PC-3 (cell line): ENCODE data around the gene PLEKHO2.

Experiments
- EZH2 ChIP-seq: fragments of 300-600 bp; sonication (generic); IDR thresholded peaks from one replicate; pipeline ENCODE4 v1.6.1; 2017; ENCODE audit warnings: antibody characterized with exemption, mild to moderate bottlenecking, low read length; ENCODE audit not compliant: unreplicated experiment
- EZH2phosphoT487 ChIP-seq: fragments of 300-600 bp; sonication (generic); IDR thresholded peaks from 2 replicates; pipeline ENCODE4 v1.6.1; 2018; ENCODE audit warnings: mild to moderate bottlenecking, antibody characterized with exemption, low read length, borderline replicate concordance
- TF ChIP-seq, protein P1 (sequence below): fragments of 300-600 bp; sonication (generic); conservative IDR thresholded peaks from 2 replicates; pipeline ENCODE4 v1.5.1; 2017; ENCODE audit warnings: antibody characterized with exemption, low read depth, mild to moderate bottlenecking, low read length

DNA sequence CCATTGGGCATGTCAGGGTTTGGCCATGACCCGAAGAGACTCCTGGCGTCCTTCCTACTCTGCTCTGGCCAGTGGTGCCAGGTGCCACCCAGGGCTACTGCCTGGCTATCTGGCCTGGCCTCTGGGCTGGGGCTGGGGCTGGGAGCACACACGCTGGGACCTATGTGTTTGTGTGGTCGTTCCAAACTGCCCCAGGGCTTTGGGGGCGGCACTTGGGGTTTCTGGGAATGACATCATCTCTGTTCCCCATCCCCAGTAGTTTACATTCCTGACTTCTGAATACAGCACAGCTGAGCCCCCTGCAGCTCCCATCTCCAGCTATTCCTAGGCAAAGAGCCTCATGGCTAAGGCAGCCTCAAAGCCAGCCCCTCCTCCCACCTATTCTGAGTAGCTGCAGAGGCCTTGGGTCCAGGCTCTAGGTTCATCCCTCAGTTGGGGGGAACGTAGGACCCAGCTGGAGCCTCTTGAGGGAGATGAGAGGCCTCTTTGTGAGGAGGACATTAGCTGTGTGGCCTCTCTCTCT lies 24.3 kb downstream of the PLEKHO2 start:
- TF ChIP-seq, protein P1, sequence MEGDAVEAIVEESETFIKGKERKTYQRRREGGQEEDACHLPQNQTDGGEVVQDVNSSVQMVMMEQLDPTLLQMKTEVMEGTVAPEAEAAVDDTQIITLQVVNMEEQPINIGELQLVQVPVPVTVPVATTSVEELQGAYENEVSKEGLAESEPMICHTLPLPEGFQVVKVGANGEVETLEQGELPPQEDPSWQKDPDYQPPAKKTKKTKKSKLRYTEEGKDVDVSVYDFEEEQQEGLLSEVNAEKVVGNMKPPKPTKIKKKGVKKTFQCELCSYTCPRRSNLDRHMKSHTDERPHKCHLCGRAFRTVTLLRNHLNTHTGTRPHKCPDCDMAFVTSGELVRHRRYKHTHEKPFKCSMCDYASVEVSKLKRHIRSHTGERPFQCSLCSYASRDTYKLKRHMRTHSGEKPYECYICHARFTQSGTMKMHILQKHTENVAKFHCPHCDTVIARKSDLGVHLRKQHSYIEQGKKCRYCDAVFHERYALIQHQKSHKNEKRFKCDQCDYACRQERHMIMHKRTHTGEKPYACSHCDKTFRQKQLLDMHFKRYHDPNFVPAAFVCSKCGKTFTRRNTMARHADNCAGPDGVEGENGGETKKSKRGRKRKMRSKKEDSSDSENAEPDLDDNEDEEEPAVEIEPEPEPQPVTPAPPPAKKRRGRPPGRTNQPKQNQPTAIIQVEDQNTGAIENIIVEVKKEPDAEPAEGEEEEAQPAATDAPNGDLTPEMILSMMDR, result no peak
- TF ChIP-seq EZH2 (no peak), EZH2phosphoT487 (no peak)
